HG02840 (cell line): ENCODE data around the gene STIL.

ENCODE experiments used
- ATAC-seq: cut with Tn5 transposase; IDR thresholded peaks from one replicate; pipeline ENCODE4 v1.9.1; 2021; ENCODE audit warnings: mild to moderate bottlenecking, moderate library complexity, moderate number of reproducible peaks; ENCODE audit not compliant: unreplicated experiment, low FRiP score

Gene STIL

DNA sequence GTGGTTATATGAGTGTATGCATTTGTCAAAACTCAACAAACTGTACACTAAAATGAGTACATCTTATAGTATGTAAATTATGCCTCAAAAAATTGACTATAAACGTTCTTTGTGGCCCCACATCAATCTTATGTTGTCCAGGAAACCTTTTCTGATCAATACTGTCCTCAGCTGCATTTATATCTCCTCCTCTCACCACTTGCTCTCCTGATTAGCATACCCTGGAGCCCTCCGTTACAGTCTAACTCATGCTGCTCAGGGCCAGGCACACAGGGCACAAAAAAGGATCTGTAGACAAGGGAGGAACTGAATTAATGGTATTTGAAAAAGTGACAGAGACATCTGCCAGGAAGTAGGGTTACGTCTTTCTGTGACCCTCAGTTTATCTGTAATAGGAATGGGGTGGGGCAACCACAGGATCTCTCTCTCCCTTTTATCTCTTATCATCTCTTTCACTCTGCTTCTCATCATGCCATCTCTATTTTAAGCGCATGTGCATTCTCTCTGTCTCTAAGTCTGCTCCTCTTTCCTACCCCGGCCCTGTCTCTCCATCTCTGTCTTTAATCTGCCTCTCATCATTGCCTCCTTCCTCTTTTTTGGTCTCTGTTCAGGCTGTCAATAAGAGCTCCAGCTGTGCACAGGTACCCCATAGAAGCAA is 74.9 kb downstream of the STIL start:
- ATAC-seq = no peak

DNA sequence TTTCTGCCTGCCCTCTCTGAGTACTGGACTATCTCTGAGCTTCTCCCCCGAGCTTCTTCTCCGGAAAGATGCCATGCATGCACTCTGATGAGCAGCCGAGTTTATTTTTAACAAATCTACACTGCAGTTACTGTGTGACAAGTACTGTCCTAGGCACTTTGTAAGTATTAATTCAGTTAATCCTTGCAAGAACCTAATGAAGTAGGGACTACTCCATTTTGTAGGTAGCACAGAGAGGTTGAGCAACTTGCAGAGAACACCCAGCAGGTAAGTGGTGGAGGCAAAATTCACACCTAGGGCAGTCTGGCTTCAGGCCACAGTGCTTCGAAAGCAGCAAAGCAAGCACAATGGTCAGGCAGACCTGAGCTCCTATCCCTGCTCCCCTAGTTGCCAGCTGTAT is 78.1 kb downstream of the STIL start:
- no peak for ATAC-seq

DNA sequence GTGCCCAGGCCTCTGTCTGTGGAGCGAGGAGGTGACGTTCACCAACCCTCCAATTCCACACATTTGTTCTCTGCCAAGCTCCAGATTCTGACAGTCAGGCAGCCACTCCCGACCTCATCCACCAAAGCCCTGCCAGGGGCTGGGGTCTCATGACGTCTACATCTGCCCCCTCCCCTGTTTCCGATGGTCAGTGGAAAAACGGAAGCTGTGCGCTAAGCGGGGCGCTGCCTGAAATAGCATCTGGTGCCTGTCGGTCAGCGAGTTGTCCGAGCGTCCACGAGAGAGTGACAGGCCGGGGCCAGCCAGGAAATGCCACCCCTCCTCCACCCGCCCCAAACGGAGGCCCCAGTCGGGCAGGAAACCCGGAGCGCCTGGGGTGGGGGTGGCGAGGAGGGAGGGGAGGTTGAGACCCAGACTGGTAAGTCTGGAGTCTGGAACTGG is 78.7 kb downstream of the STIL start:
- no peak for ATAC-seq

DNA sequence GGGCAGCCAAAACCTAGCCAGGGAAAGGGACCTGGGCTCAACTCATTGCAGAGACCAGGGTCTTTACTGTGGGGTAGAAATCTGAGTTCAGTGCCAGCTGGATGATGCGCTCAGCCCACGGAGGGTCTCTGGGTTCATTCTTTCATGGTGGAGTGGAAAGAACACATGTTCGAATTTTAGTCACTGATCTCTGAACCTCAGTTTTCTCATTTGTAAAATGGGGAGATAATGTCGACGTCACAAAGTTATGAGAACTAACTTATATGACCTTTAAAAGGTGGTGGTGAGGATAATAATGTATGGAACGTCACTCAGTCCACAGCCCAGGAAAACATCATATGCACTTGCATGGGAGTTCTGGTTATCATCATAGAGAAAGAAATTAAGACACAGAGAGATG is 80.8 kb downstream of the STIL start:
- ATAC-seq = no peak

- ATAC-seq = no peak
Measured at GRCh38 chr1:47232187-47232874, 81.6 kb downstream of the STIL start, which contains the start of gene TAL1. Gene TAL1, minus strand, starts transcription at chr1:47232225. Its CDS starts 6,337 bp downstream, at chr1:47225888.

DNA sequence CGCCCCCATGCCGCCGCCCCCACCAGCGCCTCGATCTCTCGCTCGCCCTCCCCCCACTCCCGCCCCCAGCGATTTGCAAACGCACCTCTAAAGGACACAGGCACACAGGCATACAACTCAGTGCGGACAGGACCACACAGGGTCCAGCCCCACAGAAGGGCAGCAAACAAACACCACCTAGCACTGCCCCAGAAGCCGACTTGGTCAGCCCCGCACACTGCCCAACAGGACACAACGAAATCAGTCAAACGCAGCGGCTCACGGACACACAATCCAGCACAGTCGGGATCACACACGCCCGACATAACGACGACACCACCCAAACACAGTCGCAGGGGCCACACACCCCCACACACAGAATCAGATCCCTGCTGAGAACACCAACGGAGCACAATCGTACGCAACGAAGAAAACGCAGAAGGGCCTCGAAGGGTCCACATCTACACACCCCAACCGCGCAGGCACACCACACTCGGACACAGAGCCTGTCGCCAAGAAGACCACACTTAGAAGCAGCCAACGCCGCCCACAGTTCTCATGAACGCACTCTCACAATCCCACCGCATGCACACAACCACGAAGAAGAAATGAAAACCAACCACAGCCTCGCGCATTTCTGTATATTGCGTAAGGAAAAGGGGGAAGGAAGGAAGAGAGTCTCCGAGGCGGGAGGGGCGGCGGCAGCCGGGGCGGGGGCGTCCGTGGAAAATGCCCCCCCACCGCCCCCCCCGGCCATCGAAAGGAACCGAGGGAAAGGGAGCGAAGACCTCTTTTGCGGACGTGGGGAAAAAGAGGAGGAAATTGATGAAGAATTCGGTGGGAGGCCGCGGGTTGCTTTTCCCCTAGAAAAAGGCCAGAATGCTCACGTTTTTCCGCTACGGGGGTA is 82.4 kb downstream of the STIL start:
- no peak for ATAC-seq

GRCh38 chr1:47230692-47231300 is 83.2 kb downstream of the STIL start:
- ATAC-seq = no peak

DNA sequence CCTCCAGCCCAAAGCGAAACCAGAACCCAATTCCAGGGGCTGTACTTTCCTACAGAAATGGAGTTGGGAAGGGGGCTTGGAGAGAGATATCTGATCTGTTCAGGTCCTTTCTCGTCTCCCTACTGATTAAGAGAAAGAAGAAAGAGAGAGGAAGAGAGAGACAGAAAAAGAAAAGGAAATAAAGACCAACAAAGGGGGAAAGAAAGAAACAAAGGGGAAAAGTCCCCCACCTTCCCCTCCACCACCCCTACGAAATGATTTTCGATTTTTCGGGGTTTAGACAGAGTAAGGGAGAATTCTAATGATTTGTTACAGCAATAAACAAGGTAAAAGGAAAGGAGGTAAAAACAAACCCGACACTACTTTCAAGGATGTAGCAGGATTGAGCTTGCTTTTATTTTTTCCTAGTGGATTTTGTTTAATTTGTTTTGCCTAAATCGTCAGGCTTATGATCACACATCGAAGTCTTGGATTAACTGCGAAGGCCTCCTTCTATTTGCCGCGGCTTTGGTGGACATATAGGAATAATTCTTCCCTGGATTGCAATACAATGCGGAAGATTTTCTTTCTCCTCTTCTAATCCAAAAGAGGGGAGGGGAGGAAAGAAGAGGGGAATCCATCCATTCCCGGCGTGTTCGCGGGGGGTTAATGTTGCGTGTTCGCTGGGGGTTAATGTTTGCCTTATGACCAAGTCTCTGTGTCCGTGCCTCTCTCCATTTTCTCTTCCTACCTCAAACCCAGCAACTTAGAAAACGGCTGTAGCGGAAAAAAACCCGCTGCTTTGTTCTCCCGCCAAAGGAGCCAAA is 83.9 kb downstream of the STIL start:
- no peak for ATAC-seq

DNA sequence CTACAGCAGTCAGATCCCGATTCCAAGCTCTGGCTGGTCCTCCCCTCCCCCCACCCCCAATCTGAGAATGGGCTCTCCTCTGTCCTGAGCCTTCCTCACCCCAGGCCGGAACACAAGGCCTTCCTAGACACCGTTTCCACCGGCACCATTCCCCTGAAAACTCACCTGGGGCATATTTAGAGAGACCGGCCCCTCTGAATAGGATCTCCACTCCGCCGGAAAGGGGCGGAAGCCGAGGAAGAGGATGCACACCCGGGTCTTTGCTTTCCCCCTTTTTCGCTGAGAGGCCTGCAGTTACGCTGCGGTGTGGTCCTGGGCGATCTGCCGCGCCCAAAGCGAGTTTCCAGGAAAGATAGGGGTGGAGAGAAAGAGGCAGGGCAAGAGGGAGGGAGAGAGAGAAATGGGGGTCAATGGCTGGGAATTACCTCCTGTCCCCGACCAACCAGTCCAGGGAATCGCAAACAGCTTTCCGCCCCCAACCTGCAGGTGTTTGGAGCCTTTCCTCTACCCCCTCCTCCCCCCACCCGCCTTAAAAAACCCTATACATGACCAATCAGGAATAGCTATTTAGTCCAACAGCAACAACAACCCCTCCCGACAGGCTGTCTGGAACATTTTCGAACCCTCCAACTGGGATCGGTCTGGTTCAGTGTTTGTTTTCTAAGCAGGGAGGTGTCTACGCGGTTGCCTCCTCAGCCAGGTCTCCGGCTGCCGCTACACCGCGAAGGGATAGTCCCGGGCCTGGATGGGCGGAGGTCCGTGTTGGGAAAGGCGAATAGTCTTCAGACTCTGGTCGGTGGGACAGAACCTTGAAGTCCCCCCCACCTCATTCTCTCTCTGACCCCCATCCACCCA is 84.7 kb downstream of the STIL start:
- no peak for ATAC-seq

- ATAC-seq = no peak
Measured at GRCh38 chr1:47228644-47229030, 85.3 kb downstream of the STIL start.

GRCh38 chr1:47227341-47228232 is 86.4 kb downstream of the STIL start:
- ATAC-seq = no peak

GRCh38 chr1:47226839-47227215 is 87.1 kb downstream of the STIL start:
- ATAC-seq = no peak

DNA sequence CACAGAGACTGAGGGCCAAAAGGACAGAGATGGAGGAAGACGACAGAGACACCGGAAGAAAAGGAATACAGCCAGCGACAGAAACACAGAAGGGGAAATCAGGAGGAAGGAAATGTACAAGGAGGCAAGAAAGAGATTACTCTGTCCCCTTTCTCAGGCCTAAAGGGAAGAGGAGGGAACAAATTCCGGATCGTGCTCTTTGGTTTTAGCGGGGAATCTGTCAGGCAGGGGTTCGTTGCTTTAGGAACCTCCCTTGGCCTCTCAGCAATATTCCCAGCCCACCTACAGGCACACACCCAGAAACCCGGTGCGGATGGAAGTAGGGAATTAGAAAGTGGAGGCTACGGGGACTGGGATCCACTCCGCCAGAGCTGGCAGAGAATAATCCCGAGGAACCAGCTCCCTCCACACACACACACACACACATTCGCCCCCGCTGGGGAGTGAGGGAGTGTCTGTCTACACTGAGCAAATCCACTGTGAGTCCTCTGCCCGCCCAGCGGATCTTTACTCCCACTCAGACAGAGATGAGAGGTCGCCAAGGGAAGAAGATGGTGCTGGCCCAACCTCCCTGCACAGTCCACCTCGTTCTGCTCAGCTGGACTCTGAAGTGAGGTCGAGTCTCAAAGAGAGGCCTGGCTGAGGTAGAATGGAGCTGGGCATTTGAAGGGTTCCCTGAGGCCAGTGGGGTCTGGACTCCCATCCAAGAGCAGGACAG is 87.7 kb downstream of the STIL start:
- no peak for ATAC-seq

DNA sequence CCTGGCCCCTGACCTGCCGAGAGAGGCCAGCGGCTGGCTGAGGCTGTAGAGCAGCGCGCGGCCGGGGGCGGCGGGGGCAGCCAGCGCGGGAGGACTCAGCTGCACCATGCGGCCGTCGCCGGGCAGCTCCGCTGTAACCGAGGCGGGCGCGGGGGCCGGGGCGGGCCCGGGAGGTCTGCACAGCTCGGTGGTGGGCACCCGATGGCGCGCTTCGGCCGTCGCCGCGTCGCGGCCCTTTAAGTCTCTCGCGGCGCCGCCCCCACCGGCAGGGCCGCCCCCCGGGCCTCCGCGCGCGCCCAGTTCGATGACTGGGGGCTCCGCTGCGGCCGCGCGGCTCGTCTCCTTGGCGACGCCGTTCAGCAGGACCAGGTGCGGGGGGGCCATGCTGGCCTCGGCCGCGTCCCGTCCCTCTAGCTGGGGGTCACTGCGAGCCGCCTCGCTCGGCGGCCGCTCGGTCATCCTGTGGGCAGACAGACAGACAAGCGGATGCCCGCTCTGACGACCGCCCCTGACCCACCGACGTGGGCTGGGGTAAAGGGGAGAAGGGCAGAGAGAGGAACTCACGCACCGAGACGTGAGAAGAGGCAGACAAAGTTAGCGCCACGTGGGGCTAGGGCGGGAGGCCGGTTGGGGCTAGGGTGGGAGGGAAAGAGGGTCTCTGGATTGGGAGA is 88.4 kb downstream of the STIL start:
- no peak for ATAC-seq

DNA sequence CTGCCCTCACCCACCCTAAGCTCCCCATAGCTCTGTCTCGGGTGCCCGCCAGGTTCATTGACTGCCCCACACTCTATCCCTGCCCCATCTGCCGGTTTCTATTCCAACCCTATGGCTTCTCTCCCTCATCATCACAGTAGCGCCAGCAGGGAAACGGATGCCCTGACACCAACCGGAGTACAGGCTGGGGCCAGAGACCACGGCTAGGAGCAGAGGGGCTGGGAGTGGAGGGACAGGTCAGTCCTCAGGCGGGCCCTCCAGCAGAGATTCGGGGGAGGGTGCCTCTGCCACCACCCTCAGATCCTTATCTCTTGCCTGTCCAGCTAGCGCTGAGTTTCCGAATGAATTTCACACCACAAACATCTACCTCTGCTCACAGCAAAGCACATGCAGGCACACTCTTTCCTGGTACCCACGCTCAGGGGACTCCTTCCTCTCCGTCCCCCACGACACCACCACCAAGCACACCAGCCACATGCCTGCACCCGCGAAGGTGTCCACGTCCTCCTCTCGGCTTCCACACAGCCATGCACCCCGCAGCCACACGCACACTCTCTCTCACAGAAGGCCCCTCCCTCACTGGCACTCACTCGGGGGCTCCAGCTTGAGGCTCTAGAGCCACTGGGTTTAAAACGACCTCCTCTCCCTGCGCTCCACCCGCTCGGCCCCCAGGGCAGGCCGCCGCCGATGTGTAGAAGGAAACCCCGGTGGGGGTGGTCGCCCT is 89.1 kb downstream of the STIL start:
- ATAC-seq = no peak

DNA sequence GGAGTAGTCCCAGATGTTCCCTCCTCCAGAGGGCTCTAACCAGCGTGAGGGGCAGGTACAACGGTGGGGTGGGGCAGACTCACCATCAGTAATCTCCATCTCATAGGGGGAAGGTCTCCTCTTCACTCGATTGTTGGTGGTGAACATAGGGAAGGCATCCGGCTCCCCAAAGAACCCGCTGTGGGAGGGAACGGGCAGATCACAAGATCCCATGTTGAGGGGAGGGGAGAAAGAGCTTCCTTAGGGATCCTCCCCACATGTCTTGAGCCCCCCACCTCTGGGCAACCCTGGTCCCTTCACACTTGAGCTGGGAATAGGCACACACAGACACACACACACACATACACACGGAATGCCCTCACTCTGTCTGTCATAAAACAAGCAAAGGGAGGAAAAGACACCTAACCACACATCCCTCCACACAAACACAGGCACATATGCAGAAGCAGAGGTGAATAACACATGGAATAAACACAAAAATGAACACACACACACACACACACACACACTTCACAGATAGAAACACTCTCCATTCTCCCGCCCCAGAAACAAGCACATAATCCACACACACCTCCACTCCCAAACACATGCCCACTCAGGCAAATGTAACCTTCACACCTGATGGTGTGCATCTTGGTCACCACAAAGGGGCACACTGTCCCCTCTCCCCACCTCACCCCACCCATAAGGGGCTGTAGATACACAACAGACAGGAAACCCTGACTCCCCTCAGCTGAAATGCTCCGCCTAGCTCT is 89.8 kb downstream of the STIL start:
- no peak for ATAC-seq
